GM12892 (cell line): ENCODE results near the gene PTPRCAP.

ENCODE experiments used
- POLR2A ChIP-seq: IDR thresholded peaks from 2 replicates; pipeline ENCODE4 v1.6.1; 2011; ENCODE audit warnings: low read depth, low read length, control low read depth
- POLR2AphosphoS5 ChIP-seq: IDR thresholded peaks from 2 replicates; pipeline ENCODE4 v1.6.1; 2011; ENCODE audit warnings: low read depth, low read length, control low read depth

- TF ChIP-seq POLR2A, result no peak; the same call in 1 of the 2 replicates
- TF ChIP-seq POLR2AphosphoS5, result no peak; the same call in 1 of the 2 replicates
Measured at GRCh38 chr11:67398661-67399563, 38.6 kb downstream of the PTPRCAP start.
